HCT116 (cell line): ENCODE results near the gene STRN3.
A peak's percentile ranks its signal among the peaks of the same experiment; 100 is the strongest.

Experiments used
- CBX3 ChIP-seq: IDR thresholded peaks from 2 replicates; pipeline ENCODE4 v1.6.1; 2012; ENCODE audit warnings: low read depth
- CEBPB ChIP-seq: IDR thresholded peaks from 2 replicates; pipeline ENCODE4 v1.6.1; 2012; ENCODE audit warnings: low read depth
- CTCF ChIP-seq, 3 experiments: fragments of 200-600 bp in 1 of 3; sonication (generic) in 1 of 3; IDR thresholded peaks in 2 of 3; conservative IDR thresholded peaks in 1 of 3; 2 replicates each; pipeline ENCODE4 v1.5.1; 2012 to 2017; ENCODE audit warnings: low read depth in 2 of 3, low read length in 2 of 3, antibody characterized with exemption in 1 of 3, borderline replicate concordance in 1 of 3, control low read depth in 1 of 3, mild to moderate bottlenecking in 1 of 3, mixed read lengths in 1 of 3, mixed run types in 1 of 3, moderate library complexity in 1 of 3; ENCODE audit not compliant: insufficient read depth in 1 of 3
- EGR1 ChIP-seq: IDR thresholded peaks from 2 replicates; pipeline ENCODE4 v1.6.1; 2012; ENCODE audit warnings: low read depth
- EZH2 ChIP-seq: fragments of 200-600 bp; sonication (generic); IDR thresholded peaks from 2 replicates; pipeline ENCODE4 v1.6.1; 2017; ENCODE audit warnings: antibody characterized with exemption, mixed run types
- MAX ChIP-seq: IDR thresholded peaks from 2 replicates; pipeline ENCODE4 v1.6.1; 2012
- POLR2A ChIP-seq: IDR thresholded peaks from 2 replicates; pipeline ENCODE4 v1.7.0; 2011; ENCODE audit warnings: borderline replicate concordance; ENCODE audit not compliant: insufficient read depth, insufficient read length; ENCODE audit errors: extremely low read depth
- RAD21 ChIP-seq: IDR thresholded peaks from 2 replicates; pipeline ENCODE4 v1.6.1; 2012; ENCODE audit warnings: low read depth, mild to moderate bottlenecking
- REST ChIP-seq: IDR thresholded peaks from 2 replicates; pipeline ENCODE4 v1.6.1; 2012; ENCODE audit warnings: low read depth
- SIN3A ChIP-seq: IDR thresholded peaks from 2 replicates; pipeline ENCODE4 v1.6.1; 2012; ENCODE audit warnings: low read depth
- YY1 ChIP-seq: IDR thresholded peaks from 2 replicates; pipeline ENCODE4 v1.6.1; 2011; ENCODE audit warnings: low read length, low read depth, moderate library complexity, mild to moderate bottlenecking; ENCODE audit not compliant: insufficient replicate concordance; ENCODE audit errors: extremely low read depth
- ZBTB33 ChIP-seq: IDR thresholded peaks from 2 replicates; pipeline ENCODE4 v1.6.1; 2011; ENCODE audit warnings: mild to moderate bottlenecking, low read length, moderate library complexity; ENCODE audit not compliant: insufficient replicate concordance; ENCODE audit errors: extremely low read depth

GRCh38 chr14:31025367-31026076 lies 657 bp downstream of the STRN3 start, which contains the start of gene AP4S1:
- no peak for TF ChIP-seq POLR2A
- TF ChIP-seq CTCF (IDR thresholded peaks at IDR 0.05 in 2 of 3, conservative IDR thresholded peaks at IDR 0.05 in 1 of 3; ENCODE audit: borderline replicate concordance in 1 of 3, insufficient read depth in 1 of 3, low read depth in 2 of 3, low read length in 2 of 3), result no peak
- peak; percentile 92 for TF ChIP-seq YY1
- no peak for TF ChIP-seq REST
- 0 out of 2 replicates have a peak, but pooled peaks have one; percentile 27 for TF ChIP-seq EGR1
- TF ChIP-seq CBX3, result no peak
- TF ChIP-seq ZBTB33, result no peak
- no peak for TF ChIP-seq EZH2
- TF ChIP-seq SIN3A, result no peak; the same call in 1 of the 2 replicates
- TF ChIP-seq CEBPB, result no peak
- 0 out of 2 replicates have a peak, but pooled peaks have one; percentile 8 for TF ChIP-seq MAX
- no peak for TF ChIP-seq RAD21
